ENCODE results near the gene CEP104. TPM values are rescaled to one million over a fixed set of nuclear protein-coding genes. Genes with fewer than 3 reads are reported as not detected.

The CEP104 gene
- total and polyA plus RNA-seq, 8 donors, result 32.5 to 49.5 (median 35.3) TPM

- peak in 1 of 4 donors; percentile 76 for DNase-seq
- Histone ChIP-seq H3K4me1 (peaks cover 0 to 21% of the 10 kb centered on the region in 2 donors), H3K27ac (no peak overlapping the region), H3K4me3 (no peak overlapping the region), H3K9me3 (no peaks in the 10 kb centered on the region), H3K36me3 (peaks cover 0 to 52% of the 10 kb centered on the region in 2 donors), H3K27me3 (peaks cover 0 to 8% of the 10 kb centered on the region in 2 donors)
- ATAC-seq, result no peak
- intact Hi-C loops (cut with DNase I), result no loop called here
- TF ChIP-seq, protein P1, sequence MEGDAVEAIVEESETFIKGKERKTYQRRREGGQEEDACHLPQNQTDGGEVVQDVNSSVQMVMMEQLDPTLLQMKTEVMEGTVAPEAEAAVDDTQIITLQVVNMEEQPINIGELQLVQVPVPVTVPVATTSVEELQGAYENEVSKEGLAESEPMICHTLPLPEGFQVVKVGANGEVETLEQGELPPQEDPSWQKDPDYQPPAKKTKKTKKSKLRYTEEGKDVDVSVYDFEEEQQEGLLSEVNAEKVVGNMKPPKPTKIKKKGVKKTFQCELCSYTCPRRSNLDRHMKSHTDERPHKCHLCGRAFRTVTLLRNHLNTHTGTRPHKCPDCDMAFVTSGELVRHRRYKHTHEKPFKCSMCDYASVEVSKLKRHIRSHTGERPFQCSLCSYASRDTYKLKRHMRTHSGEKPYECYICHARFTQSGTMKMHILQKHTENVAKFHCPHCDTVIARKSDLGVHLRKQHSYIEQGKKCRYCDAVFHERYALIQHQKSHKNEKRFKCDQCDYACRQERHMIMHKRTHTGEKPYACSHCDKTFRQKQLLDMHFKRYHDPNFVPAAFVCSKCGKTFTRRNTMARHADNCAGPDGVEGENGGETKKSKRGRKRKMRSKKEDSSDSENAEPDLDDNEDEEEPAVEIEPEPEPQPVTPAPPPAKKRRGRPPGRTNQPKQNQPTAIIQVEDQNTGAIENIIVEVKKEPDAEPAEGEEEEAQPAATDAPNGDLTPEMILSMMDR (IDR thresholded peaks at IDR 0.05), result no peak
Observed at GRCh38 chr1:3777647-3778589, 79.1 kb downstream of the CEP104 start.

- peak in 1 of 4 donors; percentile 60 for DNase-seq
- intact Hi-C loops (cut with DNase I), result no loop called here
Observed at GRCh38 chr1:3777078-3777547, 79.9 kb downstream of the CEP104 start.

DNA sequence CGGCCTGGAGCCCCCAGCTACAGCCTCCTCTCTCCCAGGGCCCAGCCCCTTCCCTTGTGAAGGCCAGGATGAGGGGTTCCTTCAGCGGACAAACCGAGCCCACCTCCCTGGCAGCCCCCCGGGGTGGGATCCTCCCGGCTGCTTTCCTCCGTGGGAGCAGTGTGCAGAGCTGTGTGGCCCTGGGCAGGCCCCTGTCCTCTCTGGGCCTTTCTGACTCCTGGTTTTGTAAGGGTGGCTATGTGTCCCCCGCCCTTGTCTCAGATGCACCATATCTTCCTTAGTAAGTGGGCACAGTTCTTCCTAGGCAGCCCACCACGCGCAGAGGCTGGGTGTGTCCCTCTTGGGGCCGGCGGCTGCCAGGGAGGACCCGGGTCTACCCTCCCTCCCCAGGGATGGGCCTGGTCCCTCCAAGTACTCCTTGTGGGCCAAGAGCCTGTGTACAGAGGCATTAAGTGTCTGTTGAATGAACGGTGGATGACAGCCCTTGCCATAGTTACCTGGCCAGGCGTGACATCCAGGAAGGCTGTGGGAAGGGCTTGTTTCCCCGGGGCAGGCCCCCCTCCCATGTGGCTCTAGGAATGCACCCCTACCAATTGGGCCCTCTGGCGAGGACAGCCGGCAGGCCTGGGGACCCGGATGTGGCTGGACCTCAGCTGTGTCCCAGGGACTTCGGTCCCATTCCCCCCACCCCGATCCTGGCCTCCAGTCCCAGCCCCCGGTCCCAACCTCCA, 80.6 kb downstream of the CEP104 start:
- Histone ChIP-seq H3K27ac (no peak overlapping the region), H3K27me3 (peaks cover 0 to 23% of the 10 kb centered on the region in 2 donors), H3K36me3 (peaks cover 0 to 36% of the 10 kb centered on the region in 2 donors), H3K4me3 (no peak overlapping the region), H3K4me1 (peaks cover 4 to 32% of the 10 kb centered on the region in 2 donors), H3K9me3 (no peaks in the 10 kb centered on the region)
- intact Hi-C loops (cut with DNase I), result no loop called here
- DNase-seq (peak in 2 of 4 donors; percentile 26 to 74), ATAC-seq (peak; percentile 4)
- TF ChIP-seq, protein P1 (IDR thresholded peaks at IDR 0.05), result no peak

More at GRCh38 chr1:3777078-3777547, 79.9 kb downstream of the CEP104 start:
- TF ChIP-seq, protein P1 (IDR thresholded peaks at IDR 0.05), result no peak
- no peaks in the 10 kb centered on the region for H3K9me3 ChIP-seq
- ATAC-seq, result no peak
- peaks cover 0 to 44% of the 10 kb centered on the region in 2 donors for H3K36me3 ChIP-seq
- no peak overlapping the region for H3K4me3 ChIP-seq
- H3K27me3 ChIP-seq, result peaks cover 0 to 16% of the 10 kb centered on the region in 2 donors
- no peak overlapping the region for H3K27ac ChIP-seq
- H3K4me1 ChIP-seq, result peaks cover 0 to 25% of the 10 kb centered on the region in 2 donors

- no peak overlapping the region for H3K27ac ChIP-seq
- ATAC-seq (peak; percentile 12), DNase-seq (peak in 3 of 4 donors; percentile 42 to 85 (median 59))
- intact Hi-C loops (cut with DNase I), result no loop called here
- TF ChIP-seq, protein P1 (IDR thresholded peaks at IDR 0.05), result no peak
- peaks cover 4 to 34% of the 10 kb centered on the region in 2 donors for H3K4me1 ChIP-seq
- no peak overlapping the region for H3K4me3 ChIP-seq
- peaks cover 0 to 30% of the 10 kb centered on the region in 2 donors for H3K27me3 ChIP-seq
- H3K9me3 ChIP-seq, result no peaks in the 10 kb centered on the region
- H3K36me3 ChIP-seq, result peaks cover 0 to 29% of the 10 kb centered on the region in 2 donors
Observed at GRCh38 chr1:3775490-3776230, 81.4 kb downstream of the CEP104 start.
